ENCODE results near the gene AP5S1. TPM values are rescaled to one million over a fixed set of nuclear protein-coding genes. Genes with fewer than 3 reads are reported as not detected.

Gene AP5S1
- total and polyA plus RNA-seq, 12 donors = 9.6 to 50.3 (median 23.0) TPM

GRCh38 chr20:3782597-3782996 is 37.8 kb upstream of the AP5S1 start:
- no peaks in the 10 kb centered on the region for H3K9me3 ChIP-seq (replicated peaks in 1 of 3)
- H3K4me3 ChIP-seq = no peak overlapping the region
- no peak for TF ChIP-seq POLR2A (IDR thresholded peaks at IDR 0.05)
- TF ChIP-seq, protein P1, sequence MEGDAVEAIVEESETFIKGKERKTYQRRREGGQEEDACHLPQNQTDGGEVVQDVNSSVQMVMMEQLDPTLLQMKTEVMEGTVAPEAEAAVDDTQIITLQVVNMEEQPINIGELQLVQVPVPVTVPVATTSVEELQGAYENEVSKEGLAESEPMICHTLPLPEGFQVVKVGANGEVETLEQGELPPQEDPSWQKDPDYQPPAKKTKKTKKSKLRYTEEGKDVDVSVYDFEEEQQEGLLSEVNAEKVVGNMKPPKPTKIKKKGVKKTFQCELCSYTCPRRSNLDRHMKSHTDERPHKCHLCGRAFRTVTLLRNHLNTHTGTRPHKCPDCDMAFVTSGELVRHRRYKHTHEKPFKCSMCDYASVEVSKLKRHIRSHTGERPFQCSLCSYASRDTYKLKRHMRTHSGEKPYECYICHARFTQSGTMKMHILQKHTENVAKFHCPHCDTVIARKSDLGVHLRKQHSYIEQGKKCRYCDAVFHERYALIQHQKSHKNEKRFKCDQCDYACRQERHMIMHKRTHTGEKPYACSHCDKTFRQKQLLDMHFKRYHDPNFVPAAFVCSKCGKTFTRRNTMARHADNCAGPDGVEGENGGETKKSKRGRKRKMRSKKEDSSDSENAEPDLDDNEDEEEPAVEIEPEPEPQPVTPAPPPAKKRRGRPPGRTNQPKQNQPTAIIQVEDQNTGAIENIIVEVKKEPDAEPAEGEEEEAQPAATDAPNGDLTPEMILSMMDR (IDR thresholded peaks at IDR 0.05) = no peak
- intact Hi-C loops (cut with DNase I) = loop anchor here in 1 of 2 donors (5.0 kb wide), 1 partner anchor 45 kb away; no protein-coding TSS in a partner anchor
- no peak overlapping the region for H3K27ac ChIP-seq
- DNase-seq = no peak
- 86 to 96% (median 91%) methylated on average over 6 of the region's 6 CpGs for WGBS, 4 donors
- H3K4me1 ChIP-seq (replicated peaks in 1 of 2) = peaks cover 25 to 49% of the 10 kb centered on the region in 2 donors
- H3K36me3 ChIP-seq (replicated peaks in 1 of 2) = no peaks in the 10 kb centered on the region
- no peaks in the 10 kb centered on the region for H3K27me3 ChIP-seq

- no peak for DNase-seq
- Histone ChIP-seq H3K27ac (no peak overlapping the region), H3K4me1 (replicated peaks in 1 of 2) (peaks cover 21 to 45% of the 10 kb centered on the region in 2 donors), H3K9me3 (replicated peaks in 1 of 3) (no peaks in the 10 kb centered on the region), H3K4me3 (no peak overlapping the region), H3K27me3 (no peaks in the 10 kb centered on the region), H3K36me3 (replicated peaks in 1 of 2) (no peaks in the 10 kb centered on the region)
- 71 to 81% (median 79%) methylated on average over 2 of the region's 2 CpGs for WGBS, 4 donors
- TF ChIP-seq, protein P1 (IDR thresholded peaks at IDR 0.05) = no peak
- TF ChIP-seq POLR2A (IDR thresholded peaks at IDR 0.05) = no peak
- intact Hi-C loops (cut with DNase I) = loop anchor here in 1 of 2 donors (5.0 kb wide), 1 partner anchor 44 kb away; no protein-coding TSS in a partner anchor
These were observed 37.3 kb upstream of the AP5S1 start for GRCh38 chr20:3783068-3783489.

- peaks cover 18 to 47% of the 10 kb centered on the region in 2 donors for H3K4me1 ChIP-seq (replicated peaks in 1 of 2)
- H3K9me3 ChIP-seq (replicated peaks in 1 of 3) = no peaks in the 10 kb centered on the region
- intact Hi-C loops (cut with DNase I) = loop anchor here in 1 of 2 donors (5.0 kb wide), 1 partner anchor 44 kb away; no protein-coding TSS in a partner anchor
- TF ChIP-seq, protein P1 (IDR thresholded peaks at IDR 0.05) = no peak
- no peak for TF ChIP-seq POLR2A (IDR thresholded peaks at IDR 0.05)
- H3K36me3 ChIP-seq (replicated peaks in 1 of 2) = no peaks in the 10 kb centered on the region
- H3K27ac ChIP-seq = peak overlapping the region in 2 of 5 donors; percentile 34 to 86
- 68 to 76% (median 73%) methylated on average over 10 of the region's 10 CpGs for WGBS, 4 donors
- DNase-seq = no peak
- no peak overlapping the region for H3K4me3 ChIP-seq
- no peaks in the 10 kb centered on the region for H3K27me3 ChIP-seq
These were observed 36.7 kb upstream of the AP5S1 start for GRCh38 chr20:3783511-3784195.

DNA sequence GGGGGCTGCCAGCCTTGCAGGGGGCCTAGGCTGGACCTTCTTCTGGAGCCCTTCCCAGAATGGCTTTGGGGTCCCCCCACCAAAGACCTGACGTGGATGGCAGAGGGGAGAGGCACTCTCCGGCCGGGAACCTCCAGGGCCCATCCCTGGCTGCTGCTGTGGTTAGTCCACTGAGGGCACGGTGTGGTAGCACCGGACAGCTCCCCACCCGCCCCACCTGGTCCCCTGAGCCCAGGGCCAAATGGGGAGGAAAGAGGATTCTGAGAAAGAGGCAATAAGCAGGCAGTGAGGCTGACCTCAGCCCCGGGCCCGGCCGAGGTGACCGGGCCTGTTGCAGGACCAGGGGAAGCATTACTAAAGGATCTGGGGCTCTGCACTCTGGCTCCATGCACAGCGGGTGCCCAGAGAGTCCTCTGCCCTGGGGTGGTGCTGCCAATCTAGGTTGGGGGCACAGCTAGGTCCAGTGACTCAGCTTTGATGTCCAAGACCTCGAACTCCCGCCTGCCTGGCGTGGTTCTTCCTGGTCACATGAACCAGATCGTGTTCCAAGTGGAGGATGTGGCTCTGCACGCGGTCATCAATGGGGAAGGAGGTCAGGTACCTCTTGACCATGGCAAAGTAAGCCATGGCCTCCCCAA is 36.0 kb upstream of the AP5S1 start:
- Histone ChIP-seq H3K4me3 (peak overlapping the region in 1 of 4 donors; percentile 17), H3K27me3 (no peaks in the 10 kb centered on the region), H3K36me3 (replicated peaks in 1 of 2) (no peaks in the 10 kb centered on the region), H3K27ac (peak overlapping the region in 2 of 5 donors; percentile 34 to 86), H3K9me3 (replicated peaks in 1 of 3) (no peaks in the 10 kb centered on the region), H3K4me1 (replicated peaks in 1 of 2) (peaks cover 18 to 48% of the 10 kb centered on the region in 2 donors)
- 70 to 88% (median 71%) methylated on average over 8 to 17 of the region's 17 CpGs for WGBS, 4 donors
- TF ChIP-seq, protein P1 (IDR thresholded peaks at IDR 0.05) = no peak
- TF ChIP-seq POLR2A (IDR thresholded peaks at IDR 0.05) = no peak
- peak in 2 of 7 donors; percentile 30 to 49 for DNase-seq
- intact Hi-C loops (cut with DNase I) = loop anchor here in 1 of 2 donors (5.0 kb wide), 1 partner anchor 43 kb away; no protein-coding TSS in a partner anchor

Data from adrenal gland (tissue), 12 donors.